ENCODE results near the gene TUBD1. TPM values are rescaled to one million over a fixed set of nuclear protein-coding genes. Genes with fewer than 3 reads are reported as not detected.

The TUBD1 gene
- total and polyA plus RNA-seq, 2 of the 13 experiments (the other 11 are each of a cell fraction or from before 2014, with no cell fraction given), result 18.2 to 25.9 TPM

GRCh38 chr17:59892924-59893675, at the start of gene TUBD1, which contains the start of gene RPS6KB1 (continued):
- peak; percentile 67; the same call in 1 of the 2 replicates for TF ChIP-seq ZNF280B (CRISPR knock-in tag; IDR thresholded peaks at IDR 0.05; ENCODE audit: borderline replicate concordance)
- no peak; the same call in 1 of the 2 replicates for TF ChIP-seq CTCF (CRISPR knock-in tag; IDR thresholded peaks at IDR 0.05)
- TF ChIP-seq SALL1 (CRISPR knock-in tag; IDR thresholded peaks at IDR 0.05), result peak; percentile 91
- no peak for TF ChIP-seq ZSCAN5A (CRISPR knock-in tag; IDR thresholded peaks at IDR 0.05; ENCODE audit: borderline replicate concordance)
- peak; percentile 96 for TF ChIP-seq DR1 (CRISPR knock-in tag; IDR thresholded peaks at IDR 0.05)
- TF ChIP-seq ZNF281 (CRISPR knock-in tag; IDR thresholded peaks at IDR 0.05; ENCODE audit: borderline replicate concordance), result peak; percentile 27; the same call in 1 of the 2 replicates
- peak; percentile 86 for TF ChIP-seq ZNF317 (CRISPR knock-in tag; IDR thresholded peaks at IDR 0.05)
- TF ChIP-seq ZBED4 (CRISPR knock-in tag; IDR thresholded peaks at IDR 0.05; ENCODE audit: borderline replicate concordance), result 0 out of 2 replicates have a peak, but pooled peaks have one; percentile 34
- no peak; the same call in 1 of the 2 replicates for TF ChIP-seq ZSCAN31 (CRISPR knock-in tag; IDR thresholded peaks at IDR 0.05; ENCODE audit: low read depth)
- TF ChIP-seq MED8 (CRISPR knock-in tag; IDR thresholded peaks at IDR 0.05; ENCODE audit: insufficient replicate concordance), result no peak
- peak; percentile 53; the same call in 1 of the 2 replicates for TF ChIP-seq ZNF878 (CRISPR knock-in tag; IDR thresholded peaks at IDR 0.05)
- TF ChIP-seq SCMH1 (CRISPR knock-in tag; IDR thresholded peaks at IDR 0.05; ENCODE audit: borderline replicate concordance), result no peak
- TF ChIP-seq THAP8 (CRISPR knock-in tag; IDR thresholded peaks at IDR 0.05; ENCODE audit: borderline replicate concordance), result no peak; the same call in 1 of the 2 replicates
- TF ChIP-seq KAT7 (CRISPR knock-in tag; IDR thresholded peaks at IDR 0.05; ENCODE audit: borderline replicate concordance), result peak; percentile 97
